K562 (cell line): ENCODE measurements around the gene PRR36. TPM values are rescaled to one million over a fixed set of nuclear protein-coding genes. Genes with fewer than 3 reads are reported as not detected.

Source experiments
- ATAC-seq: fragments of 200-7000 bp; cut with Tn5 transposase; 3 replicates; pipeline ENCODE4 v1.9.1; 2020; ENCODE audit warnings: moderate library complexity
- BruUV-seq: library from RNA; stranded (reverse); fragments of 400-500 nt; replicated peaks from 2 replicates; lab custom pipeline; 2021; lab: Mats Ljungman, UMichigan
- CTCF ChIA-PET: fragments of 300-600 bp; formaldehyde crosslinking; extraction: SDS; loops from one replicate; lab custom pipeline; 2021; ENCODE audit warnings: low intra/inter-chr PET ratio; lab: Yijun Ruan, JAX
- POLR2A ChIA-PET: fragments of 300-600, 350-650 bp; sonication (Branson Sonifier 250); formaldehyde crosslinking; extraction: SDS; loops from one replicate; lab custom pipeline; 2021; ENCODE audit warnings: antibody characterized with exemption, inconsistent platforms; lab: Yijun Ruan, JAX
- DNase-seq, 4 experiments: peaks; one replicate each; pipeline versions ENCODE4 v3.0.0 to v3.0.0-alpha.2; 2011 to 2018; ENCODE audit warnings: low spot score in 3 of 4, mixed read lengths in 3 of 4; ENCODE audit errors: extremely low read depth in 1 of 4
- FAIRE-seq: peaks from 2 replicates; lab custom pipeline; 2011; peaks lifted over from hg19 to GRCh38; lab: Jason Lieb, UNC
- H2AFZ ChIP-seq: 2 replicates; pipeline ENCODE4 v1.6.0; 2011; ENCODE audit warnings: low read depth, low read length, control low read depth, inconsistent platforms
- H3K27ac ChIP-seq: fragments of 200-600 bp; 3 replicates; pipeline ENCODE4 v1.8.0; 2011; ENCODE audit warnings: low read depth, mild to moderate bottlenecking, control low read depth, inconsistent platforms, low read length, moderate library complexity, mixed read lengths; ENCODE audit errors: extremely low read depth
- H3K27me3 ChIP-seq, 2 experiments: fragments of 300-600 bp in 1 of 2; 2 replicates in 1 of 2; 3 replicates in 1 of 2; pipeline versions ENCODE4 v1.6.0 to v1.8.0; 2011; ENCODE audit warnings: inconsistent platforms in 2 of 2, low read length in 2 of 2, mild to moderate bottlenecking in 1 of 2, mixed read lengths in 1 of 2, moderate library complexity in 1 of 2; ENCODE audit not compliant: control insufficient read depth in 2 of 2, insufficient read depth in 2 of 2
- H3K36me3 ChIP-seq: fragments of 300-600 bp; 3 replicates; pipeline ENCODE4 v1.8.0; 2011; ENCODE audit warnings: mild to moderate bottlenecking, low read length, inconsistent platforms; ENCODE audit not compliant: control insufficient read depth, insufficient read depth
- H3K4me1 ChIP-seq, 2 experiments: fragments of 200-600 bp in 1 of 2; replicated peaks in 1 of 2; 2 replicates in 1 of 2; 3 replicates in 1 of 2; pipeline versions ENCODE4 v1.5.1 to v1.8.0; 2011; ENCODE audit warnings: inconsistent platforms in 2 of 2, low read length in 2 of 2, mild to moderate bottlenecking in 1 of 2, mixed read lengths in 1 of 2, moderate library complexity in 1 of 2; ENCODE audit not compliant: control insufficient read depth in 2 of 2, insufficient read depth in 2 of 2
- H3K4me2 ChIP-seq: 2 replicates; pipeline ENCODE4 v1.6.1; 2011; ENCODE audit warnings: low read length, control low read depth, inconsistent platforms, mixed read lengths; ENCODE audit not compliant: insufficient read depth
- H3K4me3 ChIP-seq: fragments of 200-600 bp; sonication (generic), shearing (Covaris generic); 2 replicates; pipeline ENCODE4 v1.5.1; 2016; ENCODE audit warnings: control low read depth, inconsistent platforms
- H3K79me2 ChIP-seq: fragments of 200-600 bp; 3 replicates; pipeline ENCODE4 v1.8.0; 2011; ENCODE audit warnings: low read length, inconsistent platforms; ENCODE audit not compliant: control insufficient read depth, insufficient read depth
- H3K9ac ChIP-seq, 2 experiments: 2 replicates each; pipeline versions ENCODE4 v1.6.0 to v1.6.1; 2011; ENCODE audit warnings: low read depth in 2 of 2, low read length in 2 of 2, control low read depth in 1 of 2, inconsistent platforms in 1 of 2, mild to moderate bottlenecking in 1 of 2, mixed read lengths in 1 of 2; ENCODE audit not compliant: insufficient read depth in 1 of 2
- H3K9me1 ChIP-seq: one replicate; pipeline ENCODE4 v1.6.0; 2011; ENCODE audit warnings: inconsistent platforms, mild to moderate bottlenecking, low read length, moderate library complexity; ENCODE audit not compliant: control insufficient read depth, insufficient read depth
- H3K9me3 ChIP-seq: replicated peaks from 2 replicates; pipeline ENCODE4 v1.5.1; 2011; ENCODE audit warnings: low read depth, low read length, inconsistent platforms; ENCODE audit not compliant: control insufficient read depth, insufficient read depth
- H4K20me1 ChIP-seq: replicated peaks from 2 replicates; pipeline ENCODE4 v1.6.1; 2011; ENCODE audit warnings: low read length, inconsistent platforms, mixed read lengths; ENCODE audit not compliant: control insufficient read depth, insufficient read depth
- CTCF ChIP-seq, 3 experiments: IDR thresholded peaks in 2 of 3; conservative IDR thresholded peaks in 1 of 3; 2 replicates each; pipeline ENCODE4 v1.5.1; 2011 to 2012; ENCODE audit warnings: low read length in 3 of 3, mild to moderate bottlenecking in 3 of 3, control low read depth in 2 of 3, improper control_type of control experiment in 1 of 3, inconsistent platforms in 1 of 3, low read depth in 1 of 3, mixed read lengths in 1 of 3, moderate library complexity in 1 of 3; ENCODE audit not compliant: insufficient read depth in 2 of 3
- HIVEP1 ChIP-seq: fragments of 250-450 bp; sonication (Bioruptor Pico); IDR thresholded peaks from 2 replicates; pipeline ENCODE4 v1.4.0; 2020; ENCODE audit warnings: mild to moderate bottlenecking
- KHSRP ChIP-seq: fragments of 450-650 bp; IDR thresholded peaks from 2 replicates; pipeline ENCODE4 v1.6.1; 2017
- SRSF9 ChIP-seq: fragments of 200-400 bp; formaldehyde crosslinking; IDR thresholded peaks from 2 replicates; pipeline ENCODE4 v1.6.1; 2017; ENCODE audit warnings: low read depth, low read length, borderline replicate concordance
- ZNF263 ChIP-seq: sonication (generic); formaldehyde crosslinking; IDR thresholded peaks from 2 replicates; pipeline ENCODE4 v1.8.0; 2022; ENCODE audit warnings: mild to moderate bottlenecking, missing genetic modification reagents, borderline replicate concordance
- WGBS: fragments of 100-300 bp; shearing (Covaris generic); methylation state at CpG from one replicate; pipeline ENCODE4 v1.1.6; 2016; ENCODE audit warnings: low coverage, mixed read lengths; ENCODE audit not compliant: insufficient coverage; ENCODE audit errors: missing lambda C conversion rate; 5-methylcytosine and 5-hydroxymethylcytosine counted together
- in situ Hi-C: fragments of 300-500 bp; cut with MboI; formaldehyde crosslinking; loops from 4 replicates; pipeline ENCODE4 v1.15.0; 2018; ENCODE audit warnings: inconsistent platforms, mixed read lengths
- intact Hi-C: fragments of 100-400 bp; cut with micrococcal nuclease; formaldehyde crosslinking; loops from 2 replicates; pipeline ENCODE4 v1.14.2; 2022
- polyA plus RNA-seq, 8 experiments: library from polyadenylated mRNA; depleted of rRNA in 4 of 8; stranded (reverse) in 5 of 8; unstranded in 3 of 8; fragments of >200 nt; fragmentation: Nextera tagmentation in 2 of 8; fragmentation: Illumina TruSeq in 1 of 8; extraction: Ambion mirVana in 2 of 8; extraction: Trizol in 1 of 8; gene quantifications; 2 replicates each; pipeline versions ENCODE4 v1.2.1 to v1.2.3, GENCODE V29; 2011 to 2014; ENCODE audit warnings: inconsistent platforms in 1 of 8, missing spikeins in 1 of 8
- total RNA-seq, 7 experiments: library from RNA; depleted of rRNA in 6 of 7; stranded (reverse); fragments of >200 nt in 6 of 7; fragmentation: Illumina TruSeq in 2 of 7; extraction: Trizol in 2 of 7; gene quantifications; 2 replicates each; pipeline versions ENCODE4 v1.2.1 to v1.2.3, GENCODE V29; 2011 to 2021; ENCODE audit warnings: low replicate concordance in 1 of 7

Gene PRR36
- total and polyA plus RNA-seq, 9 of the 15 experiments (the other 6 are each of a cell fraction or from before 2014, with no cell fraction given) = 0.05 to 0.42 (median 0.06) TPM; not detected in 6

DNA sequence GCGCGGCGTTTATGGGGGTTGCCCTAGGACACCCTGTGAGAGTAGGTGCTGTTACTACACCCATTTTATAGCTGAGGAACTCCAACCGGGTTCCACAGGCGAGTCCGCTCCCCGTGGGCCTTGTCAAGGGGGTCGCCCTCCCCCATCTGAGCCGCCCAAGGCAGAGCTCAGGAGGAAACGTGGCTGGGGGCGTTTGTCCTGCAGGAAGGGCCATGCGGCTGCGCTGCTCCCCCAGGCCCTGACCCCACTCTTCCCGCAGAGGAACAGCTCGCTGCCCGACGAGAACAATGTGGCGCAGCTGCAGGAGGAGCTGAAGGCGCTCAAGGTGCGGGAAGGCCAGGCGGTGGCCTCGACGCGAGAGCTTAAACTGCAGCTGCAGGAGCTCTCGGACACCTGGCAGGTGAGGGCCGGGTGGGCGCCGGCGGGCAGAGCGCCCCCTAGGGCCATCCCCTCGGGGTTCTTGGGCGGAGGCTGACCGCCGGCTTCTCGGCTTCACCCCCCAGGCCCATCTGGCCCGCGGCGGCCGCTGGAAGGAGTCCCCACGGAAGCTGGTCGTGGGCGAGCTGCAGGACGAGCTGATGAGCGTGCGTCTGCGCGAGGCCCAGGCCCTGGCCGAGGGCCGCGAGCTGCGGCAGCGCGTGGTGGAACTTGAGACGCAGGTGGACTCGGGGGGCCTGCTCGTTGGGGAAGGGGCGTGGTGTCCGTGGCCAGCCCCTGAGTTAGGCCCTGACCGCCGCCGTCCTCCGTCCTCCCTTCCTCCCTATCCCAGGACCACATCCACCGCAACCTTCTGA lies 12.4 kb downstream of the PRR36 start (continued):
- 0 out of 6 replicates have a peak, but pooled peaks of 1 of the 3 experiments have one; percentile 9 for TF ChIP-seq CTCF (IDR thresholded peaks at IDR 0.05 in 2 of 3, conservative IDR thresholded peaks at IDR 0.05 in 1 of 3; ENCODE audit: insufficient read depth in 2 of 3, low read depth in 1 of 3, low read length in 3 of 3)
- TF ChIP-seq SRSF9 = no peak
- no peak for TF ChIP-seq HIVEP1 (CRISPR knock-in tag)

- Histone ChIP-seq H3K27me3 (no peaks in the 10 kb centered on the region), H2AFZ (no peak overlapping the region), H4K20me1 (no peaks in the 10 kb centered on the region), H3K9ac (peak overlapping the region in 1 of 2 experiments; percentile 86; a peak in 2 of 4 replicates), H3K36me3 (no peaks in the 10 kb centered on the region), H3K4me1 (peaks cover 22 to 91% of the 10 kb centered on the region in 2 experiments), H3K4me3 (no peak overlapping the region), H3K4me2 (no peak overlapping the region), H3K79me2 (no peaks in the 10 kb centered on the region), H3K9me3 (no peaks in the 10 kb centered on the region), H3K9me1 (peaks cover 6% of the 10 kb centered on the region), H3K27ac (no peak overlapping the region)
- FAIRE-seq (no peak), ATAC-seq (no peak), DNase-seq (no peak)
- intact Hi-C loops (no loop called here), in situ Hi-C loops (no loop called here)
- ChIA-PET POLR2A (interaction anchor here (0.5 kb wide), 1 partner anchor 731 kb away, joined by 4 read pairs; no protein-coding TSS in a partner anchor), CTCF (no interaction called here)
- BruUV-seq = no TSS peak
- 68% methylated on average over 13 of the region's 14 CpGs for WGBS
- TF ChIP-seq ZNF263 (CRISPR knock-in tag) (peak; percentile 81), KHSRP (no peak)
Observed at GRCh38 chr19:7860714-7861618, 13.2 kb downstream of the PRR36 start.
